Esophagus squamous epithelium (tissue), 4 donors: ENCODE data around the gene XRCC3.
A peak's percentile ranks its signal among the peaks of the same experiment; 100 is the strongest.

Experiments
- CTCF ChIP-seq, 6 experiments: fragments of 450-650 bp in 4 of 6; fragments of 200-600 bp in 2 of 6; sonication (generic) in 2 of 6; IDR thresholded peaks; one replicate each; pipeline ENCODE4 v1.5.1; 2016 to 2019; ENCODE audit warnings: antibody characterized with exemption in 6 of 6, mild to moderate bottlenecking in 4 of 6, moderate library complexity in 4 of 6
- POLR2A ChIP-seq, 4 donors: fragments of 450-650 bp; IDR thresholded peaks; one replicate each; pipeline ENCODE4 v1.6.1; 2017; ENCODE audit warnings: antibody characterized with exemption in 4 of 4, mild to moderate bottlenecking in 4 of 4, moderate library complexity in 3 of 4

GRCh38 chr14:103729496-103730448 lies 14.5 kb upstream of the XRCC3 start:
- TF ChIP-seq POLR2A (IDR thresholded peaks at IDR 0.05) (no peak), CTCF (IDR thresholded peaks at IDR 0.05) (peak in 2 of 6 experiments; percentile 19 to 42)
